OCI-LY3 (cell line): ENCODE results near the gene LRRC31.

Experiments used
- EZH2phosphoT487 ChIP-seq: fragments of 200-600 bp; shearing (Covaris generic); IDR thresholded peaks from 2 replicates; pipeline ENCODE4 v1.6.1; 2018; ENCODE audit warnings: antibody characterized with exemption, mixed run types, low read depth
- TF ChIP-seq, protein P1 (sequence below): fragments of 200-600, 300-600 bp; sonication (generic); IDR thresholded peaks from 2 replicates; pipeline ENCODE4 v1.5.1; 2014; ENCODE audit warnings: antibody characterized with exemption, low read length, low read depth

DNA sequence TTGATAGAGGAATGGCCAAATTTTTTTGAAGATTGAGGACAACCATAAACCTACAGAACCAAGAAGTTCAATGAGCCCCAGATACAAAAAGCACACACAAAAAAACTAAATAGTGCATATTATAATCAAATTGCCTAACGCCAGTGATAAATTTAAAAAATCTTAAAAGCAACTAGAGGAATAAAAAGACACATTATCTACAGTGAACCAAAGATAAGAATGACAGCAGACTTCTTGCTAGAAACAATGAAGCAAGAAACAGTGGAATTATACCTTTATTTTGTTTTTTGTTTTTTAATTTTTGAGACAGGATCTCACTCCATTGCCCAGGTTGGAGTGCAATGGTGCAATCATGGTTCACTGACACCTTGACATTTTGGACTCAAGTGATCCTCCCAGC, 31.7 kb upstream of the LRRC31 start:
- TF ChIP-seq, protein P1, sequence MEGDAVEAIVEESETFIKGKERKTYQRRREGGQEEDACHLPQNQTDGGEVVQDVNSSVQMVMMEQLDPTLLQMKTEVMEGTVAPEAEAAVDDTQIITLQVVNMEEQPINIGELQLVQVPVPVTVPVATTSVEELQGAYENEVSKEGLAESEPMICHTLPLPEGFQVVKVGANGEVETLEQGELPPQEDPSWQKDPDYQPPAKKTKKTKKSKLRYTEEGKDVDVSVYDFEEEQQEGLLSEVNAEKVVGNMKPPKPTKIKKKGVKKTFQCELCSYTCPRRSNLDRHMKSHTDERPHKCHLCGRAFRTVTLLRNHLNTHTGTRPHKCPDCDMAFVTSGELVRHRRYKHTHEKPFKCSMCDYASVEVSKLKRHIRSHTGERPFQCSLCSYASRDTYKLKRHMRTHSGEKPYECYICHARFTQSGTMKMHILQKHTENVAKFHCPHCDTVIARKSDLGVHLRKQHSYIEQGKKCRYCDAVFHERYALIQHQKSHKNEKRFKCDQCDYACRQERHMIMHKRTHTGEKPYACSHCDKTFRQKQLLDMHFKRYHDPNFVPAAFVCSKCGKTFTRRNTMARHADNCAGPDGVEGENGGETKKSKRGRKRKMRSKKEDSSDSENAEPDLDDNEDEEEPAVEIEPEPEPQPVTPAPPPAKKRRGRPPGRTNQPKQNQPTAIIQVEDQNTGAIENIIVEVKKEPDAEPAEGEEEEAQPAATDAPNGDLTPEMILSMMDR = no peak
- no peak for TF ChIP-seq EZH2phosphoT487
